Measurements from ENCODE around the gene KRTAP16-1.
"Not testable (repeated sequence)": the region's sequence is repeated elsewhere in the genome, so short reads cannot be mapped to it uniquely, and the experiment has no call there.

The KRTAP16-1 gene

DNA sequence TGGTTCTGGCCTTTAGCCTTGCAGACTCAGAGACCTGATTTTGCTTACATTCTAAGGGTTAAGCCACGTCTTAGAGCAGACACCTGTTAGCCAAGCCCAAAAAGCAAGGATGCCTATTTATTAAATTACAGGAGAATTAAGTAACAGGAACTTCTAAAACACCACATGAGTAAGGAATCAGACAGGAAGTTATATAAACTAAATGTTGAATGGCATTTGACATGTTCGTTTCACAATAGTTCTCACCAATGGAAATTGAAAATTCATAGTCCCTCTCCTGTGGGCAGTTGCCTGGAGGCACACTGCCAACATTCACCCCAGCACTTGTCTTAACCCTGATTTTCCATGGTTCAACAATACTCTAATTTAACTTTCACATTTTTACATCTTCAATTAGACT is 24.6 kb downstream of the KRTAP16-1 start:
- peak; percentile 29 for DNase-seq (ENCODE audit: low read depth)
- TF ChIP-seq, protein P1, sequence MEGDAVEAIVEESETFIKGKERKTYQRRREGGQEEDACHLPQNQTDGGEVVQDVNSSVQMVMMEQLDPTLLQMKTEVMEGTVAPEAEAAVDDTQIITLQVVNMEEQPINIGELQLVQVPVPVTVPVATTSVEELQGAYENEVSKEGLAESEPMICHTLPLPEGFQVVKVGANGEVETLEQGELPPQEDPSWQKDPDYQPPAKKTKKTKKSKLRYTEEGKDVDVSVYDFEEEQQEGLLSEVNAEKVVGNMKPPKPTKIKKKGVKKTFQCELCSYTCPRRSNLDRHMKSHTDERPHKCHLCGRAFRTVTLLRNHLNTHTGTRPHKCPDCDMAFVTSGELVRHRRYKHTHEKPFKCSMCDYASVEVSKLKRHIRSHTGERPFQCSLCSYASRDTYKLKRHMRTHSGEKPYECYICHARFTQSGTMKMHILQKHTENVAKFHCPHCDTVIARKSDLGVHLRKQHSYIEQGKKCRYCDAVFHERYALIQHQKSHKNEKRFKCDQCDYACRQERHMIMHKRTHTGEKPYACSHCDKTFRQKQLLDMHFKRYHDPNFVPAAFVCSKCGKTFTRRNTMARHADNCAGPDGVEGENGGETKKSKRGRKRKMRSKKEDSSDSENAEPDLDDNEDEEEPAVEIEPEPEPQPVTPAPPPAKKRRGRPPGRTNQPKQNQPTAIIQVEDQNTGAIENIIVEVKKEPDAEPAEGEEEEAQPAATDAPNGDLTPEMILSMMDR (IDR thresholded peaks at IDR 0.05; ENCODE audit: insufficient read depth, low read depth, low read length, missing control alignments): no peak
- no peak overlapping the region for H3K4me3 ChIP-seq (ENCODE audit: low read length)

DNA sequence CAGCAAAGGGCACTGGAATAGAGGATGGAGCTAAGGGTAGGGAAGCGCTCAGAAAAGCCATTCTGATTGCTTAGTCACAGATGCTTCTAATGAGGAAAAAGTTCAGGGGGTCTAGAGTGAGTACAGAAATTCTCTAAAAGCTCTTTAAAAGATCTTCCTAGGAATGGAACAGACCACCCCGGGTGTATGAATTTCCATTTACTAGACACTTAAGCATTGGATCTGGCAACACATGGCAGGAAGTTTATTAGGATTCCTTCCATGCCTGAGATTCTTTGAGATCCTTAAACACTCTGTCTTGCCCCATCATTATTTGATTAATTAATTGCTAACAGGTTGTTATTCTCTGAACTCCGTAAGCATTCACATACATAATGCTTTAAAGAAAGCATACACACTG is 25.1 kb downstream of the KRTAP16-1 start:
- no peak overlapping the region for H3K4me3 ChIP-seq (ENCODE audit: low read length)
- no peak for DNase-seq (ENCODE audit: low read depth)
- TF ChIP-seq, protein P1 (IDR thresholded peaks at IDR 0.05; ENCODE audit: insufficient read depth, low read depth, low read length, missing control alignments): no peak

DNA sequence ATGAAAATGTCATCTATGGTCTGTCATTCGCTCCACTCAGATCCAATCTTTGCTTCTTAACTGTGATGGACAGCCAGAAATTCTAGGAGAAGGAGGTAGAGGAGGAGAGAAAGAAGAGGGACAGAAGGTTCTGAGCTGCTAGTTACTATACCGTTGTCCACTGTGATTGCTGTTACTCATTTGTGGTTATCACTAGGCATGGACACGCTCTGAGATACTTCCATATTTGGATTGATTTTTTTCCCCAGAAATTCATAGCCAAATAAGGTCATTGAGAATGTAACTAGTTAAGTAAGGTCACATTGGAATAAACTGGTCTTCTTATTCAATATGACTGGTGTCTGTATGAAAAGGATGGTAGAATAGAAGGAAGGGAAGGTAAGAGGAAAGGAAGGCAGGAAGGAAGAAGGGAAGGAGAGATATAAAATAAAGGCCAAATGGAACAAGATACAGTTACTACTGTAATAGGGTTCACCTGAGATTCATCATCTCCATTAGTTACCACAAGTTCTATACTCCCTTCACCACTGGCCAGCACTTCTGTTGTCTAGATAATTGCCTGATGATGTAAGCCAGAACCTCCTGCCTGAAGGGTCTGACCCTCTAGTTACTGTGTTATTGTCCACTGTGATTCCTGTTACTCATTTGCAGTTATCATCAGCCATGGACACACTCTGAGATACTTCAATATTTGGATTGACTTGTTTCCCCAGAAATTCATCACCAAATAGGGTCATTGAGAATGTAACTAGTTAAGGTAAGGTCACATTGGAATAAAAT is 30.7 kb downstream of the KRTAP16-1 start:
- no peak for DNase-seq (ENCODE audit: low read depth)

DNA sequence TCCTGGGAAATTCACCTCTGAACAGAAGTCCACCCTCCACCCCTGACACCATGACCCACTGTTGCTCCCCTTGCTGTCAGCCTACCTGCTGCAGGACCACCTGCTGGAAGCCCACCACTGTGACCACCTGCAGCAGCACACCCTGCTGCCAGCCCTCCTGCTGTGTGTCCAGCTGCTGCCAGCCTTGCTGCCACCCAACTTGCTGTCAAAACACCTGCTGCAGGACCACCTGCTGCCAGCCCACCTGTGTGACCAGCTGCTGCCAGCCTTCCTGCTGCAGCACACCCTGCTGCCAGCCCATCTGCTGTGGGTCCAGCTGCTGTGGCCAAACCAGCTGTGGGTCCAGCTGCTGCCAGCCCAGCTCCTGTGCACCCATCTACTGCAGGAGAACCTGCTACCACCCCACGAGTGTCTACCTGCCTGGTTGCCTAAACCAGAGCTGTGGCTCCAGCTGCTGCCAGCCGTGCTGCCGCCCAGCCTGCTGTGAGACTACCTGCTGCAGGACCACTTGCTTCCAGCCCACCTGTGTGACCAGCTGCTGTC is 33.4 kb downstream of the KRTAP16-1 start, which contains the start of gene KRTAP9-7:
TSS of gene KRTAP9-7 (plus strand) at position 51 of the 543 bp plus-strand sequence. CDS start at position 51, 0 bp downstream.
- not testable (repeated sequence) for H3K4me3 ChIP-seq (ENCODE audit: low read length)

More for the DNA sequence above, 30.7 kb downstream of the KRTAP16-1 start:
- no peak overlapping the region for H3K4me3 ChIP-seq (ENCODE audit: low read length)
- TF ChIP-seq, protein P1 (IDR thresholded peaks at IDR 0.05; ENCODE audit: insufficient read depth, low read depth, low read length, missing control alignments): no peak

DNA sequence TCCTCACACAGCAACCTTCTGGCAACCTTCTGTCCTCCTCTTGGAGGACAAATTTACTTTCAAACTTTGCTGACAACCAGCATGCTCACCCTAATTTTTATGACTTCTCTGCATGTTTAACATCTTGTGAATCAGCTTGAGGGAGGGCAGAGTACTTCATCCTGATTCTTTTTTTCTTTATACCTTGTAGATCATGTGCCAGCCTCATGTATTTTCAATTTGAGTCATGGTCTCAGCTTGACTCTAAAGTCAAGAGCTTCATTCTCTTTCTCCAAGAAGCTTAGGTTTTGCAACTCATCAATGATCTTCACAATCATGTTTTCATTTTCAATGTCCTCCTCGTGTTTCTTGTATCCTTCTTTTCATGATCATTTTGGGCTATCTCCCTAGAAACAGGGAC is 37.3 kb downstream of the KRTAP16-1 start:
- TF ChIP-seq, protein P1 (IDR thresholded peaks at IDR 0.05; ENCODE audit: insufficient read depth, low read depth, low read length, missing control alignments): no peak

More for the DNA sequence above, 33.4 kb downstream of the KRTAP16-1 start, which contains the start of gene KRTAP9-7:
- DNase-seq (ENCODE audit: low read depth): not testable (repeated sequence)

DNA sequence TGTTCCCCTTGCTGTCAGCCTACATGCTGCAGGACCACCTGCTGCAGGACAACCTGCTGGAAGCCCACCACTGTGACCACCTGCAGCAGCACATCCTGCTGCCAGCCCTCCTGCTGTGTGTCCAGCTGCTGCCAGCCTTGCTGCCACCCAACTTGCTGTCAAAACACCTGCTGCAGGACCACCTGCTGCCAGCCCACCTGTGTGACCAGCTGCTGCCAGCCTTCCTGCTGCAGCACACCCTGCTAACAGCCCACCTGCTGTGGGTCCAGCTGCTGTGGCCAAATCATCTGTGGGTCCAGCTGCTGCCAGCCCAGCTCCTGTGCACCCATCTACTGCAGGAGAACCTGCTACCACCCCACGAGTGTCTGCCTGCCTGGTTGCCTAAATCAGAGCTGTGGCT is 37.8 kb downstream of the KRTAP16-1 start:
- not testable (repeated sequence) for H3K4me3 ChIP-seq (ENCODE audit: low read length); DNase-seq (ENCODE audit: low read depth)

More for the DNA sequence above, 37.3 kb downstream of the KRTAP16-1 start:
- DNase-seq (ENCODE audit: low read depth): no peak
- no peak overlapping the region for H3K4me3 ChIP-seq (ENCODE audit: low read length)

DNA sequence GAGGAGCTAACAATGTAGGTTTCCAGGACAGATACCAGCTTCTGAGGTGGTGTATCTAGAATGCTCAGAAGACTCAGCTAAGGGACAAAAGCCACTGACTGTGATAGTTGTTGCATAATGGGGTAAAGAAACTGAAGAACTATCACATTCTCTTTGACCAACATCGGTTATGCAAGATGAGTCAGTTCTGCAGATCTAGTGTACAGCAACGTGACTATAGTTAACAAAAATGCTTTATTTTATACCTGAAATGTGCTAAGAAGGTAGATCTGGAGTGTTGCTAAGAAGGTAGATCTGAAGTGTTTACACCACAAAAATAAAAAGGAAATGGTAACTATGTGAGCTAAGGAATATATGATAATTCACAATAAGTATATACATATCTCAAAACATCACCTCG is 41.4 kb downstream of the KRTAP16-1 start:
- TF ChIP-seq, protein P1 (IDR thresholded peaks at IDR 0.05; ENCODE audit: insufficient read depth, low read depth, low read length, missing control alignments): no peak
- DNase-seq (ENCODE audit: low read depth): no peak
- no peak overlapping the region for H3K4me3 ChIP-seq (ENCODE audit: low read length)

DNA sequence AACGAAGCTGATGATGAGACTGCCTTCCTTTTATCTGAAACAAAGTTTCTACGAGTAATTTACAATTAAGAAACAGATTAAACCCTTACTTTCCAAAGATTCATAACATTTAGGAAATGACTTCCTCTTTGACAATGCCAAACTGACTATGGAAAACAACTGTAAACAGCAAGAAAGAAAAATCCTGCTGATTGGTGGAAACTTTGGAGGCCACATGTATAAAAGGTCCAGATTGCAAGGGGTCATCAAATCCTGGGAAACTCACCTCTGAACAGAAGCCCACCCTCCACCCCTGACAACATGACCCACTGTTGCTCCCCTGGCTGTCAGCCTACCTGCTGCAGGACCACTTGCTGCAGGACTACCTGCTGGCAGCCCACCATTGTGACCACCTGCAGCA is 44.0 kb downstream of the KRTAP16-1 start, which contains the start of gene KRTAP9-6:
TSS of gene KRTAP9-6 (plus strand) at position 301 of the 400 bp plus-strand sequence. CDS start at position 301, 0 bp downstream.
- no peak within 1 kb of the TSS for H3K4me3 ChIP-seq (ENCODE audit: low read length)
- no peak for DNase-seq (ENCODE audit: low read depth)
- TF ChIP-seq, protein P1 (IDR thresholded peaks at IDR 0.05; ENCODE audit: insufficient read depth, low read depth, low read length, missing control alignments): no peak
